NCI-H187 (cell line): Measurements from ENCODE around the gene ELK4.

Experiments
- DNase-seq, 2 experiments: peaks; one replicate each; lab custom pipeline; 2025; lab: John Stamatoyannopoulos, UW

ELK4 gene

GRCh38 chr1:205581321-205581980 lies 50.4 kb downstream of the ELK4 start:
- DNase-seq = no peak

DNA sequence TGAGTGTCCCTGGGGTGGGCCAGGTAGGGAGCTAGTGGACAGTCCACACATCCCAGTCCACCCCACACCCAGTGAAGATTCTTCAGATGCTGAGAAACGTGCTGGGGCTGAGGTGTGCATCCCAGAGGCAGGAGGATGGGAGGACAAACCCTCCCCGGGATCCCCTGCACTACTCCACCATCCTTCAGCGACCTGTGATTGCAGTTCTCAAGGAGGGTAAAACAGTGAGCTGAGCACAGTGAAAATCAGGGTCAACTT lies 51.0 kb downstream of the ELK4 start:
- DNase-seq = no peak

GRCh38 chr1:205580140-205580922 lies 51.5 kb downstream of the ELK4 start:
- no peak for DNase-seq

DNA sequence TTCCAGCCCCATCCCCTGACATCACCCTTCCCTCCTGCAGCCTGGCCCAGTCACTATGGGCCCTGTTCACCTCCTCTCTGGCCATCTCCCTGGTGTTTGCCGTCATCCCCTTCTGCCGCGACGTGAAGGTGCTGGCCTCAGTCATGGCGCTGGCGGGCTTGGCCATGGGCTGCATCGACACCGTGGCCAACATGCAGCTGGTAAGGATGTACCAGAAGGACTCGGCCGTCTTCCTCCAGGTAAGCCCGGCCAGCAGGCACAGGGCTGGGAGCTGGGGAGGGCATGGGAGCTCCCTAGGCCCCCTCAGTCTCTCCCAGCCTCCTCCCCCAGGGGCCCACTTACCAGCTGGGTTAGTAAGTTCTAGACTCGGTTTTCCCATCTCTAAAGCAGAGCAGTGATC lies 52.1 kb downstream of the ELK4 start:
- DNase-seq = no peak

DNA sequence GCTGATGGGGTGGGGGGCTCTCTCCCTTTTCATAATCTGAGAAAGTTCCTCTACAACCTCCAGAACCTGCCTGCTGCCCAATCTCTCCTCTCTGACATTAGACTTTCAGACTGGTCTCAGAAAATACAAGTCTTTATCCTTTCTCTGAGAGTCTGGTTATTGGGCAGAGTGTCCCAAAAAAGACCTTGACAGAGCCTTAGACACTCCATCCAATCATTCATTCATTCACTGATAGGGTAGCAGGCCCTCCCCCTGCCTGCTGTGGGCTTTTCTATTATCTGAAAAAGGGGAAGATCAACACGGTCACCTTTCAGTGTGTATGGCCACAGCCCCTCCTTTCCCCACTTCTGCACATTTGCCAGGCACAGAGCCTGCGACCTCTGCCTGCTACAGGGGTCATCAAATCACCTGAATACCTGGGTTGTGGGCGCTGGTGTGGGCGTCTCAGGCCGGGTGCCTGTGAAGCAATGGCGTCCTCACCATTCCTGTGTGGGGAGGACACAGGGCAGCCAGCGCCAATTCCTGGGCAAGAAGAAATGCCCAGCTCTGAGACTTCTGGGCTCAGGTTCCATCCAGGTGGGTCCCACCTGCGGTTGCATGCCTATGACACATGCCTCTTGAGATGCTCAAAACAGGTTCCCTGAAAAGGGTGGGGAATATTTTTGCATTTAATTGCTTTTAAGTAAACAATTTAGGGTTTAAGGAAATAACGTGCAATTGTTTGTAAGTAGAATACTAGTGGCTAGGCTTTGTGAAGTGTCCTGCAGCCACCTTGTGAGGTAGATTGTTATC lies 52.8 kb downstream of the ELK4 start:
- peak in 1 of 2 experiments; percentile 63 for DNase-seq

DNA sequence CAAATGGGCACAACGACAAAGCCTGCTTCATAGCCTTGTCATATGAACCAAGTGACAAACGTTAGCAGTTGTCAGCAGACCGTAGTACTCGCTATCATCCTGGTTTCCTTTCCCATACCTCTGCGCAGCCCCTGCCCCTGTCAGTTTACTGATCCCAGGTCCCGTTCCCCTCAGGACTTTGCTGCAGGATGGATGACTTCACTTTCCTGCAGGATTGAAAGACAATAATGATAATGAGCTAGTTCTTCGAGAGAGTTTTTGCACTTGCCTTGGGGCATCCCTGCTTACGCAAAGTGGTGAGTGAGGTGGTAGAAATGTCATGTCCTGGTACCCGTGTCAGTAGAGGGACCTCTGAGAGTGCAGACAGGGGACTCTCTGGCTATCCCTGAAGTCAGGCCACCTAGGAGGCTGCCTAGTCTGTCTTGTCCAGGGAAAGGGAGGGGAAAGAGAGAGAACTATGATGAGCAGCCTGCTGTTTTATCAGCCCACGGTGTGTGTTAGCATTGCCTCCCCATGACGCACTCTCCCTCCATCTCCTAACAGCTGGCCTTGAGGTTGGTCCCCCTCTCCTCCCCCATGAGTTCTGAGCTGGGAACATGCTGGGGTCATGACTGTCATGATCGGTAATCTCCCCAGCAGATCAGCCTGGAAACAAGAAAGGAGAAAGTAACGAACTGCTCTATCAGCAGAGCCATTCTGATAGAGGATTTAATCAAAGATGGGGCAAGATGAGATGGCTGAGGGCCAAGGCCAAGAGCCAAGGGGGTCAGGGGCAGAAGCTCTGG lies 53.7 kb downstream of the ELK4 start:
- DNase-seq = no peak

GRCh38 chr1:205576805-205577761 lies 54.7 kb downstream of the ELK4 start:
- no peak for DNase-seq

GRCh38 chr1:205576011-205576410 lies 55.8 kb downstream of the ELK4 start:
- DNase-seq = no peak

DNA sequence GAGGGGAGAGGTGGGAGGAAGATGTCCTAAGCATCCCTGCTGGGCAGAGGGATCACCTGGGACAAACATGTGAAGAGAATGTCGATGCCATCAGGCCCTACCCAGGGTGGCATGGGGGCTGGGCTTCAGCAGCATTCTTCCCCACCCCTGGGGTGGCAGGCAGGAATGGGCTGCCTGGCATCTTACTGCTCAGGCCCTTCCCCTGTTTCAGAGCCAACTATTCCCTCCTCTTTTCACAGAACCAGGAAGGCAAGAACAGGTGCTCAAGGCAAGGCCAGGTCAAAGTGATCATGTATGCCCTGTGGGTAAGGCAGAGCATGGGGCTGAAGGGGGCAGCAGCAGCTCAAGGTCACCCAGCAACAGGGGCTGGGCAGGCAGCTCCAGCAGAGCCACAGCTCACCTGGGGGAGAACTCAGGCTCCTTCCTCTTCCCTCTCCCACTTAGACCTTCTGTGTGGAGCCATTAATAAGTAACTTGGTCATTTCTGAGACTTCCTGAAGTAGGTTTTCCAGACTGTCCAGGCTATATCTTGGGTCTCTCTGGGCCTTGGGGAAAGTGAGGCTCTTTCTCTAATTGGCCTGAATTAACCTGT lies 56.4 kb downstream of the ELK4 start:
- no peak for DNase-seq

- DNase-seq = no peak
These were observed 59.4 kb downstream of the ELK4 start for GRCh38 chr1:205572421-205572820.

GRCh38 chr1:205571747-205572146 lies 60.1 kb downstream of the ELK4 start:
- DNase-seq = no peak

GRCh38 chr1:205570796-205571537 lies 60.8 kb downstream of the ELK4 start:
- no peak for DNase-seq

DNA sequence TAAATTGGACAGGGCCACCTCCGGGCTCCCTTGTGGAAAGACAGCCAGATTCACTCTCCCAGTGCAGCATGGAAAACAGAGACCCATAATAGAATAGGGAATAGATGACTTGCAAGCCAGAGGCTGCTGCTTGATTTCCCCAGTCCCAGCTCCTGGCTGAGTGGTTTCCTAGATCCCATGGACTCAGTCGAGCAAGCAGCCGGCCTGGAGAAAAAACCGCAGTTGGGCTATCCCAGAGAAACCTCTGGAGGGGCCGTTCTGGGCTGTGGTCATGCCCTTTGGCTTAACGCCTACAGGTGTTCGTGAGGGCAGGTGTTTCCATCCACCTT lies 61.7 kb downstream of the ELK4 start:
- no peak for DNase-seq

DNA sequence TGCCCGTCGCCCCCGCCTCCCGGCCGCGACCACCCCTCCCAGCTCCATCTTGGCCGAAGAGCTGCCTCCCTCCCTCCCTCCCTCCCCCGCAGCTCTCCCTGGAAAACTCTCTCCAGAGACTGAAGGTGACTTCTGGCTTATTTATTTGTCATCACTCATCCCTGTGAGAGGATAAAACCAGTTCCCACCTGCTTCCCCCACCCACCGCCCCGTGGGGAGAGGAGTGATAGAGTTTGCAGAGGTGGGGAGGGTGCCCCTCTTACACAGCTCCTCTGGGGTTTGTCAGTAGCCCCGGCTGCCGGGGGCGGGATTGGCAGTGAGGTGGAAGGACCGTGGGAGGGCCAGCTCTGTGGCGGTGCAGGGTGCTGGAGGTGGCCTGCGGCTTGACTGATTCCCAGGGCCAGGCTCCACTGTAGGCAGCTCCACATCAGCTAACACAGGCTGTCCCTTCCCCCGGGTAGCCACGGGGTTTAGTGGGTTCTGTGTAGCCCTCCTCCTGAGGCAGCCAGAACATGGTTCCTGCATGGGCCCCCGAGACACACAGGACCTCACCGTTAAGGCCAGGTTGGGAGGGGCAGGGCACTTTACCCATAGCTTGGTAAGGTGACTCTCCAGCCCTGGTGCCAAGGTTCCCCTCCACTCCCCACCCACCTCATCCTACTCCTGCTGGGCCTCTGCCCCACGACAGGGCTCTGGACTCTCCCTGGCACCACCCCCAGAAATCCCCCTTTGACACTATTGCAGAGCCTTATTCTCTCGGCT lies 62.2 kb downstream of the ELK4 start:
- DNase-seq = no peak

DNA sequence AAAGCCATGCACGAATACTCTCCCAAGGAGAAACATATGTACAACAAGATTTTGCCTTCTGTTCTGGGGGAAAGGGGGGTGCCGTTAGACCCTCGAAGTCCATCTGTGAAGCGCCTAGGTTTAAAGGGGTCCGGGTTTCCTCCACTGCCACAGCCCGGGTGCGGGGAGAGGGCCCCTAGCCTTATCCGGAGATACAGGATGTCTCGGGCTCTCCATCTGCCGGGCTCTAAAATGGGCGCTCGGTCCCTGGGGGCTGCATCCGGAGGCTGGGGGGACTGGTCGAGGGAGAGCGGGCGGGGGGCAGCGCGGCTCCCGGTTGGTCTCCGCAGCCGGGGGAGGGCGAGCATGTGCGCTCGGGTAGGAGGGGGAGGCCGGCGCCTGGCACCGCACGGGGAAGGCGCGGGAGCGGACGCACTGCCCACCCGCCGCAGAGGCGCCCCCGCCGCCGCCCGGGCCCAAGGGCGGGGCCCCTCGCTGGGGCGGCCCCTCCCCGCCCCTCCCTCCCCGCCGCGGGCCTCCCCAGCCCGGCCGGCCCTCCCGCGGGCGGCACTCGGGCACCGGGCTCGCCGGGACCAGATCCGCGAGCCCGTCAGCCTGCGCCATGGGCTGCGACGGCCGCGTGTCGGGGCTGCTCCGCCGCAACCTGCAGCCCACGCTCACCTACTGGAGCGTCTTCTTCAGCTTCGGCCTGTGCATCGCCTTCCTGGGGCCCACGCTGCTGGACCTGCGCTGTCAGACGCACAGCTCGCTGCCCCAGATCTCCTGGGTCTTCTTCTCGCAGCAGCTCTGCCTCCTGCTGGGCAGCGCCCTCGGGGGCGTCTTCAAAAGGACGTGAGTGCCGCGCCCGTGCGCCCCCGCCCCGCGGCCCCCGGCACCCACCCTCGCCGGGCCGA lies 63.1 kb downstream of the ELK4 start:
- no peak for DNase-seq

- DNase-seq = no peak
These were observed 63.7 kb downstream of the ELK4 start for GRCh38 chr1:205568135-205568468.

- DNase-seq = no peak
These were observed 64.1 kb downstream of the ELK4 start for GRCh38 chr1:205567716-205568115.

DNA sequence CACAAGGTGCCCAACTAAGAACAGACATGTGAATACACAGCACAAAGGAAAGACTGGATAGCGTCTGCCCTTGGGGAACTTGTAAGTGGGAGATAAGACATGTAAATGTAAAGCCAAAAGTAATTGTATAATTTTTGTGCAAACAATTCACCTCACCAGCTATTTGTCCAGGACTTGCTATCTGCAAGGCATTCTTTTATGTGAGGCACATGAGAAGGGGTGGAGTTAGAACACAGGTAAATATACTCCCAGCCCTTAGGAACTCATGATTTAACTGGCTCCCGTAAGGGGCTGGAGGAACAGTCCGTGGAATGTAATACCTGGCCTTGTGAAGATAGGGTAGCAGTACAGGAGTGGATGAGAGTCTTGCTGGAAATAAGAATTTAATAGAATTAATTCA lies 66.0 kb downstream of the ELK4 start:
- DNase-seq = no peak
